Measurements from ENCODE around the gene AKAP6. TPM values are rescaled to one million over a fixed set of nuclear protein-coding genes. Genes with fewer than 3 reads are reported as not detected.

The AKAP6 gene
- total RNA-seq, 1 donor from 2014 or later, result 4.7 TPM

- H3K27ac Mint-ChIP-seq, result peak overlapping the region; percentile 58
Measured at GRCh38 chr14:32397861-32398640, 69.0 kb downstream of the AKAP6 start.

GRCh38 chr14:32399920-32400319 is 70.8 kb downstream of the AKAP6 start:
- H3K36me3 Mint-ChIP-seq, result no peaks in the 10 kb centered on the region
- H3K27me3 Mint-ChIP-seq, result no peaks in the 10 kb centered on the region
- peaks cover 11% of the 10 kb centered on the region for H3K4me1 Mint-ChIP-seq (ENCODE audit: unreplicated experiment)
- H3K4me3 Mint-ChIP-seq, result no peak overlapping the region
- H3K27ac Mint-ChIP-seq, result no peak overlapping the region
- no peak for TF ChIP-seq CTCF (conservative IDR thresholded peaks at IDR 0.05)
- no peaks in the 10 kb centered on the region for H3K9me3 Mint-ChIP-seq
- DNase-seq (ENCODE audit: extremely low spot score, unreplicated experiment), result no peak

More at GRCh38 chr14:32397861-32398640, 69.0 kb downstream of the AKAP6 start:
- TF ChIP-seq CTCF (conservative IDR thresholded peaks at IDR 0.05), result no peak
- H3K4me1 Mint-ChIP-seq (ENCODE audit: unreplicated experiment), result peaks cover 8% of the 10 kb centered on the region
- H3K9me3 Mint-ChIP-seq, result no peaks in the 10 kb centered on the region
- H3K4me3 Mint-ChIP-seq, result peak overlapping the region; percentile 34
- no peaks in the 10 kb centered on the region for H3K36me3 Mint-ChIP-seq
- no peak for DNase-seq (ENCODE audit: extremely low spot score, unreplicated experiment)
- no peaks in the 10 kb centered on the region for H3K27me3 Mint-ChIP-seq

DNA sequence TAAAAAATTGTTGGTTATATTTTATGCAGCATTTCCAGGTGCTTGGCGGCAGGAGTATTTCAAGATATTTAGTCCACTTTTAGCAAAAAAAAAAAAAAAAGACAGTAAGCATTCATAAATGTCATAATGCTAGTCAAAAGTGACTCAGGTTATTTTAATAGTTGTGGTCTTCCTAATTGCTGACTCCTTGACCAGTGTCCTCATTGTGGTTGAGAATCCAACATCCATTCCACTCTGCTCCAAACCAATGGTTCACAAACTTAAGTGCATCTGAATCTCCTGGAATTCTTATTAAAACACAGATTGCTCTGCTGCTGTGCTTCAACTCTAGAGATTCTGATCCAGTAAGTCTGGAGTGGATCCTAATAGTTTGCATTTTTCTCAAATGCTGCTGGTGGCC is 71.4 kb downstream of the AKAP6 start:
- no peak for DNase-seq (ENCODE audit: extremely low spot score, unreplicated experiment)
- Mint-ChIP-seq H3K27me3 (no peaks in the 10 kb centered on the region), H3K4me1 (ENCODE audit: unreplicated experiment) (peaks cover 15% of the 10 kb centered on the region), H3K4me3 (no peak overlapping the region), H3K36me3 (no peaks in the 10 kb centered on the region), H3K27ac (no peak overlapping the region), H3K9me3 (no peaks in the 10 kb centered on the region)
- TF ChIP-seq CTCF (conservative IDR thresholded peaks at IDR 0.05), result no peak

DNA sequence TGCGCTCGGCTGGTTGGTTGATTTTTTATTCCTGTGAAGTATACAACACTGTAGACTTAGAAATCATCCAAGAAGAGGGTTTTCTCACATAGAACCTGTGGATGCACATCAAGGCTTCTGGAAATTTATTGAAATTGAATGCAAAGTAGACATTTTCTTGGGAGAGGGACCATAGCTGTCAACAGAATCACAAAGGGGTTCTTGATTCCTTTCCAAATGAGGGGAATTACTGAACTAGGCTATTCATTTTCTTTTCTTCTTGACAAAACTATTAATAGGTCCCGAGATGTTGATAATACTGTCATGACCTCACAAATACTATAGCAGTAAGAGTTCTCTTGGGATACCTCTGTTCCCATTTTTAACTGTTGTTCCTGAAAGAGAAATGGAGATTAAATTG is 73.9 kb downstream of the AKAP6 start:
- Mint-ChIP-seq H3K27ac (no peak overlapping the region), H3K36me3 (no peaks in the 10 kb centered on the region), H3K27me3 (no peaks in the 10 kb centered on the region), H3K9me3 (no peaks in the 10 kb centered on the region), H3K4me1 (ENCODE audit: unreplicated experiment) (peaks cover 22% of the 10 kb centered on the region), H3K4me3 (no peak overlapping the region)
- TF ChIP-seq CTCF (conservative IDR thresholded peaks at IDR 0.05), result no peak
- no peak for DNase-seq (ENCODE audit: extremely low spot score, unreplicated experiment)

DNA sequence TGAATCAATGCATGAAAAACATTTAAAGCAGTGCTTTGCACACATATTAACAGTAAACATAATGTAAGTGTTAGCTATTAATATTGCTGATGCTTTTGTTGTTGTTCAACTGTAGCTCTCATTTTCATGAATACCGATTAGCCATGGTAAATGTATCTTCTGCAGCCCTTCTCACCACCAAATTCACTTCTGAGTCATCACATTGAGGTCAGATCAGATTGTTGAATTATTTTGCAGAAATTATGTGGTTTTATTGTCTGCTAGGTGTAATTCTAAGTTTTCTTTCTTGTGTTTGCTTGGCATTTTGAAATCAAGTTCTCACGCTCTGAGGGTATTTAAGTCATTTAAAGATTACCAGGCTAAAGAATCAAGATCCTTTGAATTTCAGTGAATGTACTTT is 74.6 kb downstream of the AKAP6 start:
- TF ChIP-seq CTCF (conservative IDR thresholded peaks at IDR 0.05), result no peak
- no peaks in the 10 kb centered on the region for H3K36me3 Mint-ChIP-seq

More for the DNA sequence above, 74.6 kb downstream of the AKAP6 start:
- Mint-ChIP-seq H3K9me3 (no peaks in the 10 kb centered on the region), H3K4me3 (no peak overlapping the region), H3K4me1 (ENCODE audit: unreplicated experiment) (peaks cover 22% of the 10 kb centered on the region), H3K27ac (no peak overlapping the region), H3K27me3 (no peaks in the 10 kb centered on the region)
- no peak for DNase-seq (ENCODE audit: extremely low spot score, unreplicated experiment)
